ENCODE measurements around the gene PPP1R12B.
"Not testable (repeated sequence)": the region's sequence is repeated elsewhere in the genome, so short reads cannot be mapped to it uniquely, and the experiment has no call there.

Gene PPP1R12B

DNA sequence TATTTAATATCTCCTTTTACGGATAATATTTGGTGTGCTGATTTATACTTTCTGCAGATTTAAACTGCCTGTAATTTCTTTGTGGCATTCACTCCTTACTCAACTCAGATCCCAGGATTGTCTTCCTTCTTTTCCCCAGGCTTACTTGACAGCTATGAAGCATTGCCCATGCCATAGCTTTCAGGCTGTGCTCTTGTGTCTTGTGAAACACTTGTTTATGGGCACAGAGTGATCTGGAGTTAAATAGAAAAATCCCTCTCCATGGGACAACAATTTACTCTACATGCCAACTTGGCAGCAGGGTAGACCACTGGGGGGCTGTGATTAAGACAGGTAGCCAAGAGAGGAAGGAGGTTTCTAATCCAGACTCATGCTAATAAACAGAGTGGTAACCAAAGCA lies 57.4 kb downstream of the PPP1R12B start:
- FAIRE-seq, result no peak

DNA sequence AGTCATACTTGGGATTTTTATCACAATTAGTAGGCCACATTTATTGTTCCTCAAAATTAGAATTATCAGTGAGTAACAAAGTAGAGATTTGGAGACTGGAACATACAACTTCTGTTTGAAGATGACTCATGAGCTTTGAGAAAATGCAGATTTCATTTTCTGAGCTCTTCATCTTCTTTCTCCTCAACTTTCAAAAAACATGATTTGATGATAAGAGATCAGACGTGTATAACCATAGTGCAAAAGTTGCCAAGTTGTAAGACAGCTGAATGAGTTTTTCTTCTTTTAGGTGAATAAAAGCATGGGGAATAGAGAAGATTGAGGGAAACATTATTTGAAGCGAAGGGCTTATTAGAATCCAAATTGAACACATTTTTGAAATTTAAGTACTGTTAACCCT lies 58.4 kb downstream of the PPP1R12B start:
- FAIRE-seq, result not testable (repeated sequence)

DNA sequence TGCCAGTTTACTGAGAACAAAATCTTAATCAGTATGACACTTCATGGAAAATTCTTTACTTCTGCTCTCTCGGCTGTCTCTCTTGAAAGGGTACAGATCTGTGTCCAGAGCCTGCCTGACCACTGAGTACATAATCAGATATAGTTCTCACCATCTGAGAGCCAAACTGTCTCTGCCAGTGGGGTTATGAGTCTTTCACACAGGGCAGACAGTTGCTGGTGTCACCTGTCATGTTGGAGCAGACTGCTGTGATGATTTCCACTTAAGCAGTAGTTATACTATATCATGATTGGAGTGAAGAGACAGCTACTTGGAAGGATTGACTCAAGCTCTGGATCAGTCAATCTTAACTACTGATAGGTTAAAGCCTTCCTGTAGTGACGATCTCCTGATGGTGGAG lies 58.9 kb downstream of the PPP1R12B start:
- FAIRE-seq, result not testable (repeated sequence)

DNA sequence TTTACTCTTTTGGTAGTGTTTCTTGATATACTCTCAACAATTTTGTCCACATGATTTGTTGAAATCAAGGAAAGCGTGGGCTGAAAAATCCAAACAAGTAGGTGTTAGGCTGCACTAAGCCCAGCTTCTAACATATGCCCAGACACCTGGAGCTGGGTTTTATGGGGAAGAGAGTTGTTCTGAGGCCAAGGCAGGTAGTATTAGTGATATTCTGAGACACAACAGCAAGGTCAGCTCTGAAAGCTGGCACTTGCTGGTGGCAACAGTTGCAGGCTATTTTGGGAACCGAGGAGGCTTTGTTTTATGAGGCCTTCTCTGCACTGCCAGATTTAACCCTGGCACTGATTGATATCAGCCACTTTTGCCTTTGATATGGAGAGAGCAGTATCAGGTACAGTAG lies 61.8 kb downstream of the PPP1R12B start:
- FAIRE-seq, result not testable (repeated sequence)

DNA sequence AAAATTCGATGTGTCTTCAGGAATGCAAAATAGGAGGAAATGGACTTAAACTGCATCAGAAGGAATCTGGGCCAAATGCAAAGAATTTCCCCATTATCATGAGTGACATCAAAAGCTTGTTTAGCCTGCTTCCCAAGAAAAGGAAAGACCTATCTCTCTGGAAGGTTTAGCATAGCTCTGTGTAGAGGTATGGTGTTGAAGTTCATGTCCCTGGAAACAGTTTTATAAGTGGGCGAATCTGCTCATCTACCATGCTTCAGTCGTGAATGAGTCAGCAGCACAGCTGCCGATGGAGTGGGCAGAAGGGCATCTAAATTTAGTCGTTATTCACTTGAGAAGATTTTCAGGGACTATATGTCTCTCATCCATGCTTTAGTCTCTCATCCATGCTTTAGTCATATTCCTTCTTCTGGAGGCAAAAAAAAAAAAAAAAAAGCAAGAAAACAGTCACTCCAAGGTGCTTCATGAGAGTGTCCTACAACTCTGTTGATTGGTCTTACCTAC lies 62.4 kb downstream of the PPP1R12B start:
- not testable (repeated sequence) for FAIRE-seq

DNA sequence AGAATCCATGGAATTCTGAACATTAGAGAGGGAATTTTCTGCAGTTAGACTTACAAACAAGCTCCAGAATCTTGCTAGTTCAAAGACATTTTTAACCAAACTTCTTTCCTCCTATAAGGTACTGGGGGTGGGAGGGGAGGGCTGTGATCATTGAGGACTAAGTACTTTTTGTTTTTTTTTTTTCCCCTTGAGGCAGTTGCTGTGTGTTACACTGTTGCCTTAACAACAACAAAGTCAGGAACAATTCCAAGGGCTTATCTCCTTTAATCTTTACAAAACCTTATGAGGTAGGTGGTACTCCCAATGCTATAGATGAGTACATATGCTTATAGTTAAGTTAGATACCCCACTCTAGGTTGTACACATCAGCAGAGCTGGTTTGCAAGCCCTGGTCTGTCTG lies 62.9 kb downstream of the PPP1R12B start:
- no peak for FAIRE-seq

DNA sequence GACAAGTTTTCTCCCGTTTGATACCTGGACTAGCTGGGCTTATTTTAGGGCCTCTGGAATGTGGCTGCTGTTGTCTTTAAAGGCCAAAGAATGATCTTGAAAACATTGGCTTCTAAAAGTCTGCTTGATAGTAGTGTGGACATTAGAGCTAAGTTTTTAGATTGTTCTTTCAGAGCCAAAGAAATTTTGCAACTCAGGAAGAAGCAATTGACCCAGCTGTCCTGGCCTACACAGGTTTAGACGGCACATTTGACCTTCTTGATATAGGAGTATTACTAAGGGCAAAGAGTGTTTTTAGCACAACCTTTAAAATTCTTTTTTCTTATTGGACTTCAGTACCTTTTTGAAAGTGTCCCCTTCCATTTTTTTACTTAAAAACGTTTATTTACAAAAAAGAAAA lies 63.9 kb downstream of the PPP1R12B start:
- not testable (repeated sequence) for FAIRE-seq

DNA sequence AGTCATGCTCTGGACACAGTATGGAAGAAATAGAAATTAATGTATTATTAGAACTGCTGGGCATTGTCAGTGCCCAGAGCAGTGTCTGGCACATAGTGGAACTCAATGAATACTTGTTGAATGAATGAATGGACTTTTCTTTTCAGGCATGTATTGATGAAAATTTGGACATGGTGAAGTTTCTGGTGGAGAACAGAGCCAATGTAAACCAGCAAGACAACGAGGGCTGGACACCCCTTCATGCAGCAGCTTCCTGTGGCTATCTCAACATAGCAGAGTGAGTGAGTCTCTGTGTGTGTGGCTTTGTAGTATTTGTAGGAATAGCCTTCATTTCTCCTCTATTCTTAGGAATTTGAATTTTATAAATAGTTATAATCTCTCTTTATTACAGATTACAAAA lies 68.1 kb downstream of the PPP1R12B start:
- no peak for FAIRE-seq

DNA sequence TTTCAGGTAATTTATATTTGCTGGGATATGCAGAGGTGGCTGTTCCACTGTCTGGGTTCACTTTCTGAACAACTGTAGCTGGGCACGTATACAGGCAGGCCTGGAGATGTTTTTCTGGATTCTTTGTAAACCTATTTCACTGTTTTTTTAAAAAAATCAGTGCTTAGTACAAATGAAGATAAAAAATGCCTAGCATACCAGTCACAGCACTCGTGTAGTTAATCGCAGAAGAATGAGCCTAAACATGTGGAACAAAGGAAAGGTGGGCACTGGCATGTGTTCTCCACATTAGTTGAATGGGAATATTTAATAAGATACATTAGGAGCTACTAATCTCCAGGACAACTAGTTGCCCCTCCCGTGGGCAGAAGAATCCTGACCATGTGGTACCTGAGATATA lies 68.6 kb downstream of the PPP1R12B start:
- not testable (repeated sequence) for FAIRE-seq

DNA sequence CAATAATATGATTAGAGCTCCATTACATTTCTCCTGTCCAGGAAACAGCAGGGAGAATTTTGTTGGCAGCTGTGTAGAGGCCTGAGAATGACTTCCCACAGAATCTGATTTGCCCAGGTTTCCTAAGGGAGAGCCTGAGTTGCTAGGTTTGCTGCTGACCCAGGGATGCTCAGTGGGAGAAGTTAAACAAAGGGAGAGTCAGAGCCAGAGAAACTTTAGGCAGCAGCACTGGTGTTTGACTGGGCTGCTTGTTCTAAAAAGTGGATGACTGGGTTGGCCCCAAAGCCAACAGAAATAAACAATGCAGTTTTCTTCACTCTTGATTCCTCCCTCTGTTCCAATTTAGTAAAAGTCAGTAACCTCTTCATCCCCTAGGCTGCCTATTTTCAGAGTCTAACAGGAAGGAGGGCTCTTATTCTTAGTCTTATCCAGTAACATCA lies 69.3 kb downstream of the PPP1R12B start:
- FAIRE-seq, result not testable (repeated sequence)

DNA sequence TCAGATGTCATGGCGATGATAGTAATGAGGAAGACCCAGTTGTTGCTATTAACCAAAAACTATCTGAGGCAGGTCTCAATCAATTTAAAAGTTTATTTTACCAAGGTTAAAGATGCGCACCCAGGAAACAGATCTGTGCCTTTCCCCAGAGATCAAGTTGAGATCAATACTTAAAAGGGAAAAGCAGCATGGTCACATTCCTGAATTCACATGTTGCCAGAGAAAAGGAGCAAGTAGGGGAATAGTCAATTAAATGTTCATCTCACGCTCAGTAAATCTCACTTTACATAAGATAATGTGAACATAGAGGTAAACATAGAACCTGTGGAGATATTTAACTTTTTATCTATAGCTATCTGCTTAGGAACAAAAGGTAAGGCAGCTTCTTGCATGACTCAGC lies 71.2 kb downstream of the PPP1R12B start:
- not testable (repeated sequence) for FAIRE-seq

DNA sequence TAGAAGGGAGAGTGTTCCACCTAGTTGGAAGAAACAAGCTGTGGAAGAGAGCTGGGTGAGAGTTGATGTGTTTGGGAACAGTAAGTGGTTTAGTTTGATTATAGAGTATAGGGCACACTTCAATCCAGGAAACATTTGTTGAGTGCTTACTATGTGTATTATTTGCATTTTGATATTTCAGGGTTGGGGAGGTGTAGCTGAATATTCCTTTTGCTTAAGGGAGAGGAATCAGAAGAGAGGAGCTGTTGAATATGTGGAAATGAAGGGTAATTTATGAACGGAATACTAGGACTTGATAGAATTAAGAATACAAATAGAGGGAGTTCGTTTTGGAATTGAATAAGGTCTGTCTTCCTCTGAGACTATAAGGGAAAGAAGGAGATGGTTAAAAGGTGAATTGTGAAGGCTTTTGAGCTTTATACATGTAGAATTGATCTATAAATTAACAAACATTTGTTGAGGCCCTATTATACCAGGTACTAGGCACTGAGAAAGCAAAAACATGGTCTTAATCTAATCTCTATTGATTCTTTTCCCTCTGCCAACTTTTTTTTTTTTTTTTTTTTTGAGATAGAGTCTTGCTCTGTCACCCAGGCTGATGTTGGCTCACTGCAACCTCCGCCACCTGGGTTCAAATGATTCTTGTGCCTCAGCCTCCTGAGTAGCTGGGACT lies 72.1 kb downstream of the PPP1R12B start:
- not testable (repeated sequence) for FAIRE-seq

DNA sequence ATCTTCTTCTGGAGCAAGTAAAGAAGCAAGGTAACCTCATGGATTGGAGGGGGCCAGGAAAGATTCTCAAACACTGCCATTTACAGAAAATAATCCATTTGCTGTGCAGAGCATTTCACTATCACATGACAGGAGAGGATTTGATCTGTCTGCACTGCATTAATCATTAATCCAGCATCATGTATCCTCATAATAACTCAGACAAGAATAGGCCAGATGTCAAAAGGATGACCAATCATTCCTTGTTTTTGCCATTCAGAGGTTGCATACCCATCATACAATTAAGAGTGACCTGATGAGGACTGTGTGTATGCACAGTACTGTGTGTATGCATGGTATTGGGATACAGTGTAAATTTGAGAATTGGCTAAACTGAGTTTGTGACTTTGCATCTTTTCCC lies 74.2 kb downstream of the PPP1R12B start:
- not testable (repeated sequence) for FAIRE-seq

DNA sequence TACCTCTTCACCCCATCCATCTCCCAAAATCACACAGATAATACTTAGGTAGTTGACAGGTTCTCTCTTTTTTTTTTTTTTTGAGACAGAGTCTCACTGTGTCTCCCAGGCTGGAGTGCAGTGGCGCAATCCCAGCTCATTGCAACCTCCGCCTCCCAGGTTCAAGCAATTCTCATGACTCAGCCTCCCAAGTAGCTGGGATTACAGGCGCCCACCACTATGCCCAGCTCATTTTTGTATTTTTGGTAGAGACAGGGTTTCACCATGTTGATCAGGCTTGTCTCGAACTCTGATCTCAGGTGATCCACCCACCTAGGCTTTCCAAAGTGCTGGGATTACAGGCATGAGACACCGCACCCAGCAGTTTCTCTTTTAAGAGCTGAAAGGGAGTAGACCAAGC lies 75.8 kb downstream of the PPP1R12B start:
- FAIRE-seq, result not testable (repeated sequence)

DNA sequence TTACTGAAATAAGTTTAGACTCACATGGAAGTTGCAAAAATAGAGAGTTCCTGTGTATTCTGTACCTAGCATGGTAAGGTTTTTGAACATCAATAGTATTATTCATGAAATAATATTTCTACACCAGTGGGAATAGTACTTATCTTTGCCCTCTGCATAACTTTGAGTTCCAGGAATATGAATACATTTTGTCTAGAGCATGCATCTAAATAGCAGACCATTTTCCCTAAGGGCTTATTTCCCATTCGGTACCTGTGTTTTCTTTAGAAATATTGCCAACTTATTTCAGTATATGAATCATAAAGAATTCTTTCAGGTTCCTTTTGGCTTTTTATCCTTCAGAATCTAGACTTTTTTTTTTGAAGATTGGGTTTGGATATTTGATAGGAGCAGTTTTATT lies 81.6 kb downstream of the PPP1R12B start:
- not testable (repeated sequence) for FAIRE-seq

DNA sequence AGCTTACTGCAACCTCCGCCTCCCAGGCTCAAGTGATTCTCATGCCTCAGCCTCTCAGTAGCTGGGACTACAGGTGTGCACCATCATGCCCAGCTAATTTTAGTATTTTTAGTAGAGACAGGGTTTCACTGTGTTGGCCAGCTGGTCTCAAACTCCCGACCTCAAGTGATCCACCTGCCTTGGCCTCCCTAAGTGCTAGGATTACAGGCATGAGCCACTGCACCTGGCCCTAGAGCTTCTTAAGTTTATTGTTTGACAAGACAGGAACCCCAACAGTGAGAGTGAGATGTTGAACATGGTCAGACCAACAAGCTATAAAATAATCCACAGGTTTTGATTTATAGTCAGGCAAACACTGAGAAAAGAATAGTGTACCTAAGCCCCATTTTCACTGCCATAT lies 83.8 kb downstream of the PPP1R12B start:
- FAIRE-seq, result not testable (repeated sequence)

DNA sequence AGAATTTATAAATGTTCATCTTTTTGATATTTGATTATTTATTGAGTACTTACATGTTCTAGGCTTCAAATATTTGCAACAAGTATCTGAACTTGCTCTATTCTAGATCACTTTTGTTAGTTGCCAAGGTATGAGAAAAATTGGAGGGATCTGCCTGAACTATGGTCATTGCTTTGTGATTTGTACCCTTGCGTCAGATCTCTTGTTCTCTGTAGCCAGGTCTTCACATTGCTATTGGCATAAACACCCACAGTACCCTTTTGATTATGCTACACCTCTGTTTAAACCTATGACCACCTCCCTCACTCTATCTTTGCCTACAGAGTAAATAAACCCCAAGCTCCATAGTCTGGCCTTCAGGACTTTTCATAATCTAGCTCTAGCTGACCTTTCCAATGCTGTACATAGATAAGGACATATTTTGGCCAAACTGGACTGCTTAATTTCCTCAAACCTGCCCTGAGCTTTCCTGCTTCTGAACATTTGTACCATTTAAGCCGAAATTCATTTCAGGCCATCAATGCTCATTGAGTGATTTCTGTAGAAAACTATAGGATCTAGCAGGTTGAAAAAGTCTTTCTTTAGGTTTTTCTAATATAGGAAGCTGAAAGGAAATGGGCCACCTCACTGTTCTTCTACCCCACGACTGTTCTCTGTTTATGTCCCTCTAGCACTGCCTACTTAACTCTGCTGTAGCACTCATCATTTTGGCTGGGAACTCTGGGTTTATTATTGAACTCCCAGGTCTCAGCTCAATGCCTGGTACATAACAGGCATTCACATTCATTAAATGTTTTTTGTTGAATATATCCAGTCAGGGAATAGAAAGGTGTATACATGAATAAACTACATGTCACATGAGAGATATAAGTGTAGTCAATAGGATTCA lies 84.9 kb downstream of the PPP1R12B start:
- no peak for FAIRE-seq

DNA sequence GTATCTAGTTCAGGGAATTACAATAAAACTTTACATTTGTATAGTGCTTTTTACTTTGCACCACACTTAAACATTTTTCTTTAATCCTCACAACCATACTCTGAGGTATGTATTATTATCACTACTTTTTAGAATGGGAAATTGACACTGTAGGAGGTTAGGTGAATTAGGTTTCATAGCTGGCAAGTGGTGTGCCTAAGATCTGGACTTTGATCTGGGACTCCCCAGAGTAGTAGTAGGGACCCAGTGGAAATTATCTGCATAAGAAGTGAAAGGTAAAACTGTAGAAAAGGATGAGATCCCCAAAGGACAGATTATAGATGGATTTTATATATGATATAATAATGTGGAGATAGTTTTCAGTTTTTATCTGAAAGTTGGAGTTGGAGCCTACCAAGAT lies 85.6 kb downstream of the PPP1R12B start:
- FAIRE-seq, result no peak

DNA sequence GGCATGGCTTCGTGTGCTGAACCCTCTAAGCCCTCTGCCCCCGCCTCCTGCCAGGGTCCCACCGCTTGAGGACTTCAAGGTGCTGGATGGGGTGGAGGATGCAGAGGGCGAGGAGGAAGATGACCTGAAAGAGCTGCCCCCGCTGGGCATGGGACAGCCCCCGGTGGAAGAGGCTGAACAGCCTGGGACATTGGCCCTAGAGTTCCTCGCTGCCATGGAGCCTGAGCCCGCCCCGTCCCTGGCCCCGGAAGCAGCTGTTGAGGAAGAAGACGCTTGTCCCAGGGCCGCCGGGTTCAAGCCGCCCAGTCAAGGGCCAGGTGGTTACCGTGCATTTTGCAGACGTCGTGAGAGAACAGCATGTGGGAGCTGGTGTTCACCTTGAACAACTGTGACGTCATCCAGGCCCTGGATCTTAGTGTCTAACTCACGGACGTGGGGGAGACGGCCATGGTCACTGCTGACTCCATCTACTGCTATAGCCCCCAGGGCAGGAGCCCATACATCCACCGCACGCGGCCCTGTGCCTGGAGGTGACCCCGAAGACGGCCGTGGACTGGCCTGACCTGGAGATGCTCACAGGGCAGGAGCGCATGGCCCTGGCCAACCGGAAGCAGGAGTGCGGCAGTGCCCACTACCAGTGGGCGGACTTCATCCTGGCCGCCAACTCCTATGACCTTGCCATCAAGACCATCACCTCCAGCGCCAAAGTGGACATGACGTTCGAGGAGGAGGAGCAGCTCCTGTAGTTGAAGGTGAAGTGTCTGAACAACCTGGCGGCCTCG lies 90.1 kb downstream of the PPP1R12B start:
- FAIRE-seq, result no peak

DNA sequence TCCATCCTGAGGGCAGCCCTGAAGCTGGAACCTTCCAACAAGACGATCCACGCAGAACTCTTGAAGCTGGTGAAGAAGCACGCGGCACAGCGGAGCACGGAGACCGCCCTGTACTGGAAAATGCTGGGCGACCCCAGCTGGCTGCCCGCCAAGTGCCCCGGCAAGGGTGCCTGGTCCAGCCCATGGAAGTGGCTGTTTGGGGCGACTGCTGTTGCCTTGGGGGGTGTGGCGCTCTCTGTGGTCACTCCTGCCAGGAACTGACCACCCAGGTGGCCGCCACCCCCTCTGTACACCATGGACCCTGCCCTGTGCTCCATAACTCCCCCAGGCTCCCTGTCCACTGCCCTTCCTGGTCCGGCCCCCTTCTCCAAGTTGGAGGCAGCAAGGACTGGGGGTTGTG lies 90.8 kb downstream of the PPP1R12B start:
- FAIRE-seq, result no peak

DNA sequence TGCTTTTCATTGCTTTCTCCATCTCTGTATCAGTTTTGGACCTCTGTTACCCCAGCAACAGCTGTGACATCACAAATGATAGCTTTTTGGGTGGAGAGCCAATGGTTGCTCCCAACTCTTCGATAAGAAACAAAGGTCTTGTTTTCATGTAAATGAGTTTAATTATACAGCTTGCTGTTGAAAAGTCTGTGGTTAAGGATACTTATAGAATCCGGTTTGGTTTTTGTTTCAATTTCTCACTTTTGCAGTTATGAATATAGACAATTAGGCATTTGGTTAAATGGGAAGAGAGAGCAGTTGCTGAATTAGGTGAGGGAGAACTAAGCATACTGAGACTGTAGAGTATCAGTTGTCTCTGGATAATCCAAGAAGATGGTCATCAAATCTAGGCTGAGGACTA lies 99.6 kb downstream of the PPP1R12B start:
- not testable (repeated sequence) for FAIRE-seq

DNA sequence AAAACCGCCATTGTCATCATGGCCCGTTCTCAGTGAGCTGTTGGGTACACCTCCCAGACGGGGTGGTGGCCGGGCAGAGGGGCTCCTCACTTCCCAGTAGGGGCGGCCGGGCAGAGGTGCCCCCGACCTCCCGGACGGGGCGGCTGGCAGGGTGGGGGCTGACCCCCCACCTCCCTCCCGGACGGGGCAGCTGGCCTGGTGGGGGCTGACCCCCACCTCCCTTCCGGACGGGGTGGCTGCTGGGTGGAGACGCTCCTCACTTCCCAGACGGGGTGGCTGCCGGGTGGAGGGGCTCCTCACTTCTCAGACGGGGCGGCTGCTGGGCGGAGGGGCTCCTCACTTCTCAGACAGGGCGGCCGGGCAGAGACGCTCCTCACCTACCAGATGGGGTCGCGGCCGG lies 103.1 kb downstream of the PPP1R12B start:
- FAIRE-seq, result not testable (repeated sequence)

DNA sequence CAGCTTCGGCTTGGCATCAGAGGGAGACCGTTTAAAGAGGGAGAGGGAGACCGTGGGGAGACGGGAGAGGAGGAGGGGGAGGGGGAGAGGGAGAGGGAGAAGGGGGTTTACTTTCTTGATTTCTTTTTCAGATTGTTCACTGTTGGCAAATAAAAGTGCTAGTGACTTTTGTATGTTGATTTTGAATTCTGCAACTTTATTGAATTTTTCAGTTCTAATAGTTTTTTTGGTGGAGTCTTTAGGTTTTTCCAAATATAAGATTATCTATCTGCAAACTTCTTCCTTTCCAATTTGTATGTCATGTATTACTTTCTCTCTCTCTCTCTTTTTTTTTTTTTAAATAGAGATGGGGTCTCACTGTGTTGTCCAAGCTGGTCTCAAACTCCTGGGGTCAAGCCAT lies 104.0 kb downstream of the PPP1R12B start:
- FAIRE-seq, result no peak

Measured in A204.1 (cell line).